ENCODE measurements around the gene MRPL51.

- TF ChIP-seq EZH2phosphoT487 (IDR thresholded peaks at IDR 0.05; ENCODE audit: low read depth, severe bottlenecking, unreplicated experiment) (no peak), EZH2 (IDR thresholded peaks at IDR 0.05; ENCODE audit: borderline replicate concordance) (no peak)
- TF ChIP-seq, protein P1, sequence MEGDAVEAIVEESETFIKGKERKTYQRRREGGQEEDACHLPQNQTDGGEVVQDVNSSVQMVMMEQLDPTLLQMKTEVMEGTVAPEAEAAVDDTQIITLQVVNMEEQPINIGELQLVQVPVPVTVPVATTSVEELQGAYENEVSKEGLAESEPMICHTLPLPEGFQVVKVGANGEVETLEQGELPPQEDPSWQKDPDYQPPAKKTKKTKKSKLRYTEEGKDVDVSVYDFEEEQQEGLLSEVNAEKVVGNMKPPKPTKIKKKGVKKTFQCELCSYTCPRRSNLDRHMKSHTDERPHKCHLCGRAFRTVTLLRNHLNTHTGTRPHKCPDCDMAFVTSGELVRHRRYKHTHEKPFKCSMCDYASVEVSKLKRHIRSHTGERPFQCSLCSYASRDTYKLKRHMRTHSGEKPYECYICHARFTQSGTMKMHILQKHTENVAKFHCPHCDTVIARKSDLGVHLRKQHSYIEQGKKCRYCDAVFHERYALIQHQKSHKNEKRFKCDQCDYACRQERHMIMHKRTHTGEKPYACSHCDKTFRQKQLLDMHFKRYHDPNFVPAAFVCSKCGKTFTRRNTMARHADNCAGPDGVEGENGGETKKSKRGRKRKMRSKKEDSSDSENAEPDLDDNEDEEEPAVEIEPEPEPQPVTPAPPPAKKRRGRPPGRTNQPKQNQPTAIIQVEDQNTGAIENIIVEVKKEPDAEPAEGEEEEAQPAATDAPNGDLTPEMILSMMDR (IDR thresholded peaks at IDR 0.05; ENCODE audit: poor library complexity) = no peak
Measured at GRCh38 chr12:6533653-6533922, 40.5 kb upstream of the MRPL51 start.
